K562 (cell line): Measurements from ENCODE around the gene BEST4. TPM values are rescaled to one million over a fixed set of nuclear protein-coding genes. Genes with fewer than 3 reads are reported as not detected.

Experiments used
- CBFA2T3 ChIP-seq: fragments of 450-650 bp; IDR thresholded peaks from 2 replicates; pipeline ENCODE4 v1.6.1; 2017
- ETV6 ChIP-seq, 3 experiments: fragments of 150-350 bp in 1 of 3; sonication (generic) in 1 of 3; formaldehyde crosslinking in 1 of 3; IDR thresholded peaks; 2 replicates each; pipeline versions ENCODE4 v1.6.1 to v1.8.0; 2014 to 2022; ENCODE audit warnings: borderline replicate concordance in 2 of 3, low read depth in 2 of 3, antibody characterized with exemption in 1 of 3, low read length in 1 of 3, mild to moderate bottlenecking in 1 of 3, missing genetic modification reagents in 1 of 3
- LEF1 ChIP-seq: fragments of 450-650 bp; IDR thresholded peaks from 2 replicates; pipeline ENCODE4 v1.6.1; 2016; ENCODE audit warnings: mild to moderate bottlenecking
- MEIS2 ChIP-seq: fragments of 450-650 bp; IDR thresholded peaks from 2 replicates; pipeline ENCODE4 v1.6.1; 2014; ENCODE audit warnings: mild to moderate bottlenecking; ENCODE audit not compliant: partially characterized antibody
- U2AF1 ChIP-seq: fragments of 200-400 bp; formaldehyde crosslinking; optimal IDR thresholded peaks from 2 replicates; pipeline ENCODE3; 2017; ENCODE audit warnings: mild to moderate bottlenecking, low read depth, low read length, moderate library complexity
- ZNF586 ChIP-seq: fragments of 450-650 bp; formaldehyde crosslinking; conservative IDR thresholded peaks from 2 replicates; pipeline ENCODE4 v1.4.0; 2020; ENCODE audit warnings: mild to moderate bottlenecking, moderate library complexity
- polyA plus RNA-seq, 8 experiments: library from polyadenylated mRNA; depleted of rRNA in 4 of 8; stranded (reverse) in 5 of 8; unstranded in 3 of 8; fragments of >200 nt; fragmentation: Nextera tagmentation in 2 of 8; fragmentation: Illumina TruSeq in 1 of 8; extraction: Ambion mirVana in 2 of 8; extraction: Trizol in 1 of 8; gene quantifications; 2 replicates each; pipeline versions ENCODE4 v1.2.1 to v1.2.3, GENCODE V29; 2011 to 2014; ENCODE audit warnings: inconsistent platforms in 1 of 8, missing spikeins in 1 of 8
- total RNA-seq, 7 experiments: library from RNA; depleted of rRNA in 6 of 7; stranded (reverse); fragments of >200 nt in 6 of 7; fragmentation: Illumina TruSeq in 2 of 7; extraction: Trizol in 2 of 7; gene quantifications; 2 replicates each; pipeline versions ENCODE4 v1.2.1 to v1.2.3, GENCODE V29; 2011 to 2021; ENCODE audit warnings: low replicate concordance in 1 of 7
- TF ChIP-seq, protein P1 (sequence below), 2 experiments: fragments of 450-650 bp; formaldehyde crosslinking in 1 of 2; IDR thresholded peaks; 2 replicates each; pipeline versions ENCODE4 v1.4.0 to v1.6.1; 2014 to 2020; ENCODE audit warnings: mild to moderate bottlenecking in 2 of 2, borderline replicate concordance in 1 of 2, low read depth in 1 of 2
- TF ChIP-seq, protein P2 (sequence below): fragments of 200-800 bp; sonication (Bioruptor generic); IDR thresholded peaks from 2 replicates; pipeline ENCODE4 v1.6.1; 2016; ENCODE audit warnings: missing genetic modification characterization, missing compliant biosample characterization

Gene BEST4
- total and polyA plus RNA-seq, 9 of the 15 experiments (the other 6 are each of a cell fraction or from before 2014, with no cell fraction given) = 0.07 to 0.11 TPM; not detected in 7

DNA sequence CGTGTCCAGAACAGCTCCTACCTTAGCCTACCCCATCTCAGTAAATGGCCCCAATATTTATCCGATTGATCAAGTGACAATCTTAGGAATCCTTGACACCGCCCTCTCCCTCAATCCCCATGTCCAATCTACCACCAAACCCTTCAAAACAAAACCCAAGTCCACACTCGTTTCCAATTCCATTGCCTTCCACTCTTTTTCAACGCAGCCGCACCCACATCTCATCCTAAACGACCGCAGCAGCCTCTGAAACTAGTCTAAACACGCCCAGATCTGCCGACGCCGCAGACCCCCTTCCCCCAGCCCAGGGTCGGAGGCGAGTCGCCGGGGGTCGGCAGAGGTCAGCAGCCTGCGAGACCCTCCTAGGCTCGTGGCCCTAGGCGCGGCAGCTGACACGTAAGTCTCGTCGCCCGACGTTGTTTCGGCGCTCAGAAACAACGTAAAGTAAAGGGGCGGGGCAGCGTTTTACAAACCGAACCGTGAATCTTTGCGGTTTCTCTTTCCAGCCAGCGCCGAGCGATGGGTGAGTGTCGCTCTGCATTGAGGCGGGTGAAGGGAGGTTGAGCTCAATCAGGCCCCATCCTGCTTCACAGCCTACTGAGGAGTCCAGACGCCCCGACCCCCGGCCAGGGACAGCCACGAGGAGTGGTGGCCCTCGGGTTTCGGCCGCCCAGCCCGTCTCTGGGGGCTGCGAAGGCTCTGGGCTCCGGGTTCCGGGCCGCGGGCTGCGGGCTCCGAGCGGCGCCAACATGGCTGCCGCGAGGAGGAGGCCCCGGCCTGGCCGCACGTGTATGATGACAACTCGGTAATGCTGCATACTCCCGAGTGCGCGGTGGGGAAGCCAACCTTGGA lies 12.7 kb downstream of the BEST4 start, which contains the start of gene RPS8 (continued):
- TF ChIP-seq, protein P1, sequence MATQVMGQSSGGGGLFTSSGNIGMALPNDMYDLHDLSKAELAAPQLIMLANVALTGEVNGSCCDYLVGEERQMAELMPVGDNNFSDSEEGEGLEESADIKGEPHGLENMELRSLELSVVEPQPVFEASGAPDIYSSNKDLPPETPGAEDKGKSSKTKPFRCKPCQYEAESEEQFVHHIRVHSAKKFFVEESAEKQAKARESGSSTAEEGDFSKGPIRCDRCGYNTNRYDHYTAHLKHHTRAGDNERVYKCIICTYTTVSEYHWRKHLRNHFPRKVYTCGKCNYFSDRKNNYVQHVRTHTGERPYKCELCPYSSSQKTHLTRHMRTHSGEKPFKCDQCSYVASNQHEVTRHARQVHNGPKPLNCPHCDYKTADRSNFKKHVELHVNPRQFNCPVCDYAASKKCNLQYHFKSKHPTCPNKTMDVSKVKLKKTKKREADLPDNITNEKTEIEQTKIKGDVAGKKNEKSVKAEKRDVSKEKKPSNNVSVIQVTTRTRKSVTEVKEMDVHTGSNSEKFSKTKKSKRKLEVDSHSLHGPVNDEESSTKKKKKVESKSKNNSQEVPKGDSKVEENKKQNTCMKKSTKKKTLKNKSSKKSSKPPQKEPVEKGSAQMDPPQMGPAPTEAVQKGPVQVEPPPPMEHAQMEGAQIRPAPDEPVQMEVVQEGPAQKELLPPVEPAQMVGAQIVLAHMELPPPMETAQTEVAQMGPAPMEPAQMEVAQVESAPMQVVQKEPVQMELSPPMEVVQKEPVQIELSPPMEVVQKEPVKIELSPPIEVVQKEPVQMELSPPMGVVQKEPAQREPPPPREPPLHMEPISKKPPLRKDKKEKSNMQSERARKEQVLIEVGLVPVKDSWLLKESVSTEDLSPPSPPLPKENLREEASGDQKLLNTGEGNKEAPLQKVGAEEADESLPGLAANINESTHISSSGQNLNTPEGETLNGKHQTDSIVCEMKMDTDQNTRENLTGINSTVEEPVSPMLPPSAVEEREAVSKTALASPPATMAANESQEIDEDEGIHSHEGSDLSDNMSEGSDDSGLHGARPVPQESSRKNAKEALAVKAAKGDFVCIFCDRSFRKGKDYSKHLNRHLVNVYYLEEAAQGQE (IDR thresholded peaks at IDR 0.05; ENCODE audit: borderline replicate concordance) = no peak
- TF ChIP-seq, protein P1 (CRISPR knock-in tag; IDR thresholded peaks at IDR 0.05; ENCODE audit: low read depth) = no peak; the same call in 1 of the 2 replicates
- TF ChIP-seq ETV6 (IDR thresholded peaks at IDR 0.05; ENCODE audit: borderline replicate concordance in 1 of 2, low read depth in 2 of 2, low read length in 1 of 2) (no peak), ETV6 (CRISPR knock-in tag; IDR thresholded peaks at IDR 0.05; ENCODE audit: borderline replicate concordance) (no peak; the same call in none of the 2 replicates), ZNF586 (no peak), LEF1 (peak; percentile 75), CBFA2T3 (peak; percentile 46), U2AF1 (peak; percentile 96), MEIS2 (peak; percentile 28)
- TF ChIP-seq, protein P2, sequence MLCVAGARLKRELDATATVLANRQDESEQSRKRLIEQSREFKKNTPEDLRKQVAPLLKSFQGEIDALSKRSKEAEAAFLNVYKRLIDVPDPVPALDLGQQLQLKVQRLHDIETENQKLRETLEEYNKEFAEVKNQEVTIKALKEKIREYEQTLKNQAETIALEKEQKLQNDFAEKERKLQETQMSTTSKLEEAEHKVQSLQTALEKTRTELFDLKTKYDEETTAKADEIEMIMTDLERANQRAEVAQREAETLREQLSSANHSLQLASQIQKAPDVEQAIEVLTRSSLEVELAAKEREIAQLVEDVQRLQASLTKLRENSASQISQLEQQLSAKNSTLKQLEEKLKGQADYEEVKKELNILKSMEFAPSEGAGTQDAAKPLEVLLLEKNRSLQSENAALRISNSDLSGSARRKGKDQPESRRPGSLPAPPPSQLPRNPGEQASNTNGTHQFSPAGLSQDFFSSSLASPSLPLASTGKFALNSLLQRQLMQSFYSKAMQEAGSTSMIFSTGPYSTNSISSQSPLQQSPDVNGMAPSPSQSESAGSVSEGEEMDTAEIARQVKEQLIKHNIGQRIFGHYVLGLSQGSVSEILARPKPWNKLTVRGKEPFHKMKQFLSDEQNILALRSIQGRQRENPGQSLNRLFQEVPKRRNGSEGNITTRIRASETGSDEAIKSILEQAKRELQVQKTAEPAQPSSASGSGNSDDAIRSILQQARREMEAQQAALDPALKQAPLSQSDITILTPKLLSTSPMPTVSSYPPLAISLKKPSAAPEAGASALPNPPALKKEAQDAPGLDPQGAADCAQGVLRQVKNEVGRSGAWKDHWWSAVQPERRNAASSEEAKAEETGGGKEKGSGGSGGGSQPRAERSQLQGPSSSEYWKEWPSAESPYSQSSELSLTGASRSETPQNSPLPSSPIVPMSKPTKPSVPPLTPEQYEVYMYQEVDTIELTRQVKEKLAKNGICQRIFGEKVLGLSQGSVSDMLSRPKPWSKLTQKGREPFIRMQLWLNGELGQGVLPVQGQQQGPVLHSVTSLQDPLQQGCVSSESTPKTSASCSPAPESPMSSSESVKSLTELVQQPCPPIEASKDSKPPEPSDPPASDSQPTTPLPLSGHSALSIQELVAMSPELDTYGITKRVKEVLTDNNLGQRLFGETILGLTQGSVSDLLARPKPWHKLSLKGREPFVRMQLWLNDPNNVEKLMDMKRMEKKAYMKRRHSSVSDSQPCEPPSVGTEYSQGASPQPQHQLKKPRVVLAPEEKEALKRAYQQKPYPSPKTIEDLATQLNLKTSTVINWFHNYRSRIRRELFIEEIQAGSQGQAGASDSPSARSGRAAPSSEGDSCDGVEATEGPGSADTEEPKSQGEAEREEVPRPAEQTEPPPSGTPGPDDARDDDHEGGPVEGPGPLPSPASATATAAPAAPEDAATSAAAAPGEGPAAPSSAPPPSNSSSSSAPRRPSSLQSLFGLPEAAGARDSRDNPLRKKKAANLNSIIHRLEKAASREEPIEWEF (CRISPR knock-in tag) = peak; percentile 33; the same call in 1 of the 2 replicates
